ENCODE results near the gene PRAMEF20. TPM values are rescaled to one million over a fixed set of nuclear protein-coding genes. Genes with fewer than 3 reads are reported as not detected.
"Not testable (repeated sequence)": the region's sequence is repeated elsewhere in the genome, so short reads cannot be mapped to it uniquely, and the experiment has no call there.

The PRAMEF20 gene
- polyA plus RNA-seq, 1 of the 3 experiments (the other 2 are of a cell fraction) = not detected

DNA sequence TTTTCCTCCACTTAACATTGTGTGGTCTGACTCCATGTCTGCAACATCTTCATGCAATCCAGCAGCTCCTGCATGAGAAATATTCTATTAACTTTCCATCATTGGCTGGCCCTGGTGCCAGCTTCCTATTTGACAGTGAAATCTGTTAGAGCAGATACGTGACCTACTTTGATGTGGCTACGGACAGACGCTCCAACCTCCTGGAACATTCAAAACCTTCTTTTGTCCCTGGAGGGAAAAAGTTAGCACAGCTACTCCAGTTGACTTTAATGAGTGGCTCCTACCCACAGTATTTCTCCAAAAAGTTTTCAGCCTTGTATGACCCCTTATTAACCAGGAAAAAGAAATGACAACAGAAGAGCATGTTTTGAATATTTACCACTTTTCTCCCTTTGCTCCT, 22.0 kb downstream of the PRAMEF20 start:
- H2AFZ ChIP-seq (ENCODE audit: low read depth) = no peak overlapping the region
- no peaks in the 10 kb centered on the region; the same call in 1 of the 2 replicates for H3K27me3 ChIP-seq (ENCODE audit: insufficient read depth)
- POLR2A ChIA-PET = no interaction called here

DNA sequence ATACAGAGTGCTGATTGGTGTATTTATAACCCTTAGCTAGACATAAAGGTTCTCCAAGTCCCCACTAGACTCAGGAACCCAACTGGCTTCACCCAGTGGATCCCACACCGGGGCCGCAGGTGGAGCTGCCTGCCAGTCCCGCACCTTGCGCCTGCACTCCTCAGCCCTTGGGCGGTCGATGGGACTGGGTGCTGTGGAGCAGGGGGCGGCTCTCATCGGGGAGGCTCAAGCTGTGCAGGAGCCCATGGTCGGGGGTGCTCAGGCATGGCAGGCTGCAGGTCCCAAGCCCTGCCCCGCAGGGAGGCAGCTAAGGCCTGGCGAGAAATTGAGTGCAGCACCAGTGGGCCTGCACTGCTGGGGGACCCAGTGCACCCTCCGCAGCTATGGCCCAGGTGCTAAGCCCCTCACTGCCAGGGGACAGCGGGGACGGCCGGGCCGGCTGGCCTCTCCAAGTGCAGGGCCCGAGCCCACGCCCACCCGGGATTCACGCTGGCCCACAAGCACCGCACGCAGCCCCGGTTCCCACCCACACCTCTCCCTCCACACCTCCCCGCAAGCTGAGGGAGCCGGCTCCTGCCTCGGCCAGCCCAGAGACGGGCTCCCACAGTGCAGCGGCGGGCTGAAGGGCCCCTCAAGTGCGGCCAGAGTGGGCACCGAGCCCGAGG, 23.6 kb downstream of the PRAMEF20 start:
- H3K36me3 ChIP-seq (replicated peaks in 1 of 2; ENCODE audit: control insufficient read depth in 1 of 2, insufficient read depth in 2 of 2, low read length in 1 of 2); H3K4me3 ChIP-seq (ENCODE audit: low read depth in 2 of 2, low read length in 1 of 2); H3K9me2 ChIP-seq; H3F3A ChIP-seq (replicated peaks; ENCODE audit: insufficient read depth); H3K27me3 ChIP-seq (ENCODE audit: insufficient read depth); H3K79me2 ChIP-seq (ENCODE audit: insufficient read depth); H4K20me1 ChIP-seq (ENCODE audit: insufficient read depth); H3K9me3 ChIP-seq; H3K4me1 ChIP-seq (ENCODE audit: control insufficient read depth in 1 of 2, insufficient read depth in 2 of 2, low read depth in 1 of 2, low read length in 1 of 2); H2AFZ ChIP-seq (ENCODE audit: low read depth); H3K9ac ChIP-seq; DNase-seq; POLR2A ChIA-PET; H3K4me2 ChIP-seq; H3K27ac ChIP-seq (ENCODE audit: low read depth in 2 of 2, low read length in 1 of 2): not testable (repeated sequence)
- WGBS (ENCODE audit: low lambda C conversion rate) = 19% methylated on average over 12 of the region's 32 CpGs
- CTCF ChIA-PET = interaction anchor here (1.9 kb wide), 1 partner anchor 11 kb away, joined by 4 read pairs; no protein-coding TSS in a partner anchor

More for the DNA sequence above, 22.0 kb downstream of the PRAMEF20 start:
- no peaks in the 10 kb centered on the region for H4K20me1 ChIP-seq (ENCODE audit: insufficient read depth)
- H3K9me3 ChIP-seq = no peaks in the 10 kb centered on the region
- H3K27ac ChIP-seq (ENCODE audit: low read depth in 2 of 2, low read length in 1 of 2) = no peak overlapping the region
- H3K4me1 ChIP-seq (ENCODE audit: control insufficient read depth in 1 of 2, insufficient read depth in 2 of 2, low read depth in 1 of 2, low read length in 1 of 2) = no peaks in the 10 kb centered on the region
- H3K4me2 ChIP-seq = no peak overlapping the region
- no peaks in the 10 kb centered on the region for H3K36me3 ChIP-seq (replicated peaks in 1 of 2; ENCODE audit: control insufficient read depth in 1 of 2, insufficient read depth in 2 of 2, low read length in 1 of 2)
- H3K4me3 ChIP-seq (ENCODE audit: low read depth in 2 of 2, low read length in 1 of 2) = no peak overlapping the region
- WGBS (ENCODE audit: low lambda C conversion rate) = 14% methylated on average over 3 of the region's 3 CpGs
- TF ChIP-seq JUND (IDR thresholded peaks at IDR 0.05) (no peak), NRF1 (IDR thresholded peaks at IDR 0.05; ENCODE audit: low read depth, low read length) (no peak), TEAD4 (IDR thresholded peaks at IDR 0.05; ENCODE audit: borderline replicate concordance, insufficient read depth) (no peak), TAF1 (IDR thresholded peaks at IDR 0.05; ENCODE audit: borderline replicate concordance, low read depth, low read length) (no peak), RFX5 (IDR thresholded peaks at IDR 0.05; ENCODE audit: low read length) (no peak), FOXM1 (IDR thresholded peaks at IDR 0.05; ENCODE audit: low read depth) (no peak), GATA2 (CRISPR knock-in tag; IDR thresholded peaks at IDR 0.05) (no peak), RCOR1 (IDR thresholded peaks at IDR 0.05; ENCODE audit: low read length) (no peak), YY1 (IDR thresholded peaks at IDR 0.05; ENCODE audit: low read depth) (no peak), SIN3A (IDR thresholded peaks at IDR 0.05; ENCODE audit: borderline replicate concordance, low read depth, low read length) (no peak), FOSL2 (IDR thresholded peaks at IDR 0.05; ENCODE audit: borderline replicate concordance, low read depth) (no peak), CHD2 (IDR thresholded peaks at IDR 0.05; ENCODE audit: low read length, partially characterized antibody) (no peak), POLR2AphosphoS5 (IDR thresholded peaks at IDR 0.05; ENCODE audit: low read depth, low read length) (no peak), NFIC (IDR thresholded peaks at IDR 0.05; ENCODE audit: borderline replicate concordance) (no peak)
- TF ChIP-seq, protein P1, sequence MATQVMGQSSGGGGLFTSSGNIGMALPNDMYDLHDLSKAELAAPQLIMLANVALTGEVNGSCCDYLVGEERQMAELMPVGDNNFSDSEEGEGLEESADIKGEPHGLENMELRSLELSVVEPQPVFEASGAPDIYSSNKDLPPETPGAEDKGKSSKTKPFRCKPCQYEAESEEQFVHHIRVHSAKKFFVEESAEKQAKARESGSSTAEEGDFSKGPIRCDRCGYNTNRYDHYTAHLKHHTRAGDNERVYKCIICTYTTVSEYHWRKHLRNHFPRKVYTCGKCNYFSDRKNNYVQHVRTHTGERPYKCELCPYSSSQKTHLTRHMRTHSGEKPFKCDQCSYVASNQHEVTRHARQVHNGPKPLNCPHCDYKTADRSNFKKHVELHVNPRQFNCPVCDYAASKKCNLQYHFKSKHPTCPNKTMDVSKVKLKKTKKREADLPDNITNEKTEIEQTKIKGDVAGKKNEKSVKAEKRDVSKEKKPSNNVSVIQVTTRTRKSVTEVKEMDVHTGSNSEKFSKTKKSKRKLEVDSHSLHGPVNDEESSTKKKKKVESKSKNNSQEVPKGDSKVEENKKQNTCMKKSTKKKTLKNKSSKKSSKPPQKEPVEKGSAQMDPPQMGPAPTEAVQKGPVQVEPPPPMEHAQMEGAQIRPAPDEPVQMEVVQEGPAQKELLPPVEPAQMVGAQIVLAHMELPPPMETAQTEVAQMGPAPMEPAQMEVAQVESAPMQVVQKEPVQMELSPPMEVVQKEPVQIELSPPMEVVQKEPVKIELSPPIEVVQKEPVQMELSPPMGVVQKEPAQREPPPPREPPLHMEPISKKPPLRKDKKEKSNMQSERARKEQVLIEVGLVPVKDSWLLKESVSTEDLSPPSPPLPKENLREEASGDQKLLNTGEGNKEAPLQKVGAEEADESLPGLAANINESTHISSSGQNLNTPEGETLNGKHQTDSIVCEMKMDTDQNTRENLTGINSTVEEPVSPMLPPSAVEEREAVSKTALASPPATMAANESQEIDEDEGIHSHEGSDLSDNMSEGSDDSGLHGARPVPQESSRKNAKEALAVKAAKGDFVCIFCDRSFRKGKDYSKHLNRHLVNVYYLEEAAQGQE (IDR thresholded peaks at IDR 0.05; ENCODE audit: low read depth, low read length) = no peak
- TF ChIP-seq, protein P2, sequence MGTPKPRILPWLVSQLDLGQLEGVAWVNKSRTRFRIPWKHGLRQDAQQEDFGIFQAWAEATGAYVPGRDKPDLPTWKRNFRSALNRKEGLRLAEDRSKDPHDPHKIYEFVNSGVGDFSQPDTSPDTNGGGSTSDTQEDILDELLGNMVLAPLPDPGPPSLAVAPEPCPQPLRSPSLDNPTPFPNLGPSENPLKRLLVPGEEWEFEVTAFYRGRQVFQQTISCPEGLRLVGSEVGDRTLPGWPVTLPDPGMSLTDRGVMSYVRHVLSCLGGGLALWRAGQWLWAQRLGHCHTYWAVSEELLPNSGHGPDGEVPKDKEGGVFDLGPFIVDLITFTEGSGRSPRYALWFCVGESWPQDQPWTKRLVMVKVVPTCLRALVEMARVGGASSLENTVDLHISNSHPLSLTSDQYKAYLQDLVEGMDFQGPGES (IDR thresholded peaks at IDR 0.05; ENCODE audit: low read depth, low read length) = no peak
- H3K9ac ChIP-seq = no peak overlapping the region
- DNase-seq = no peak
- H3K9me2 ChIP-seq = no peaks in the 10 kb centered on the region
- CTCF ChIA-PET = interaction anchor here (1.2 kb wide), 1 partner anchor 10 kb away, joined by 3 read pairs; no protein-coding TSS in a partner anchor
- H3K79me2 ChIP-seq (ENCODE audit: insufficient read depth) = no peaks in the 10 kb centered on the region
- H3F3A ChIP-seq (replicated peaks; ENCODE audit: insufficient read depth) = no peaks in the 10 kb centered on the region

Measured in SK-N-SH (cell line).